Measurements from ENCODE around the gene MDM1. TPM values are rescaled to one million over a fixed set of nuclear protein-coding genes. Genes with fewer than 3 reads are reported as not detected.

The MDM1 gene
- polyA plus RNA-seq, 1 donor: 13.1 TPM

DNA sequence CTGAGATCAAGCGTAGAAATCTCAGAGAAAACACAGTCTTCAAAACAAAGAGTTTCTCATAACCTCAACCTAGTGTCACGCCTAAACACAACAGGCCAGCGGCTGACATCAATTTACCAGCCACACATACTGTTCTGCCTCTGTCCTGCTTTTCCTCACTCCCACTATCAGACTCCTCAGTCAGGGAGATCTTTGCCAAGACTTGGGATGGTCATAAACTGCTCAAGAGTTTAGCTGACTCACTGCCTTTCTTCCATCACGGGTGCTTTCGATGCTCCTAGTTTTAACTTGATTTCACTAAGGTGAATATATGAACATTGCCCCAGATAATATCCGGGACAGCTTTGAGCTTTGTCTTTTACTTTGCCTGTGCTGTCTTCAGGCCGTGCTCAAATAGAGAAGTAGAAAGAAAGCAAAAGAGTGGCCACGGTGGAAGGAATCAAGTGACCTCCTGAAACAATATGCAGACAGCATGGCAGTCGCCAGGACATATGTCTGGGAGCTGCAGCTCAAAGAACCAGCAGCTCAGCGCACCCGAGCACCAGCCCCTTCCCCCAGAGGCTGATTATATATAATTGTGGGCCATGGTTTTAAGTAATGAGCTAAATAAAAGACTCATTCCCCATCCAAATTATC lies 12.1 kb downstream of the MDM1 start:
- no peak for DNase-seq

DNA sequence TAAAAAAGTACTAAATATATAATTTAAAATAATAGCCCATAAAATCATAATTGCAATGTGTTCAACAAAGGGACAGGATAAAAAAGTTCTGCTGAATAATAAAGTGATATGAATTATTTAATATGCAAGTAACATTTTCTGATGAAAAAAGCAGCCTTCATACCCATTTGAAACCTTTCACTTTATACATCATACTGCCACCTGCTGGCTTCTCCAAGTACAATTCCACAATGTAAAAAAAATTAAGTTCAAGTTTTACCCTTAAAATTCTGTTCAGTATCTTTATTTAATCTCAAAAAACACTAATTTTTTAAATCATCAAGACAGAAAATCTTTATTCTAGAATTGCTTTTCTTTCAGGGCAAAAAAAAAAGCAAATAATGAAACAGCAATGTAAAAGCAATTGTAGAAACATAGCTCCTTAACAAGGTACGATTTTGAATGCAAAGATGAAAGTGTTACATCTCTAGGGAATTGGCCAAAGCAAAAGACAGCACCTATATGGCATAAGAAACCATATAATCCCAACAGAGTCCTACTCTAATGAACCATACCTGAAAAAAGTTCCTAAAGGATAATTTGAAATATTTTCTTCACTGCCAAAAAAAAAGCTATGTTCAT lies 15.0 kb downstream of the MDM1 start:
- DNase-seq: peak; percentile 39

DNA sequence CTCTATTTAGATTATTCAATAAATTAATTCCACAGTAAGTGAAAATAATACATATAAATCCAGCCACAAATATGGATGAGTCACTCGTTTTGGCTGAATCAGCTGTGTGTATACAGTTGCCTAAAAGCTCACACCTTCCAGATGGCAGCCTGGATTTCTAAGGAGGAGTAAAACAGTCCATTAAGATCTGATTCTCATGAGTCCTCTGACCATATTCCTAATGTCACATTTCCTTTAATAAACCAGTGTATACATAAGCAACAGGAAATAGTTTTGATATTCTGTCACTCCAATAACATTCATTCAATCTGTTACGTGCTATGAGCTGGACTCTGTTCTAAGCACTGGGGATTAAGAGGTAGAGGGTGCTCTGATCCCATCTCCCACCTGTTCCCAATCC lies 21.8 kb downstream of the MDM1 start:
- no peak for DNase-seq

DNA sequence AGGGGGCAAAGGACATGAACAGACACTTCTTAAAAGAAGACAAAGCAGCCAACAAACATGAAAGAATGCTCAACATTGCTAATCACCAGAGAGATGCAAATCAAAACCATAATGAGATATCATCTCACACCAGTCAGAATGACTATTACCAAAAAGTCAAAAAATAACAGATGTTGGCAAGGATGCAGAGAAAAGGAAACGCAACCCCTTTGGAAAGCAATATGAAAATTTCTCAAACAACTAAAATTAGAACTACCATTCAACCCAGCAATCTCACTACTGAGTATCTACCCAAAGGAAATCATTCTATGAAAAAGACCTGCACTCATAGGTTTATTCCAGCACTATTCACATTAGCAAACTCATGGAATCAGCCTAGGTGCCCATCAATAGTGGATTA lies 25.6 kb downstream of the MDM1 start:
- no peak for DNase-seq

DNA sequence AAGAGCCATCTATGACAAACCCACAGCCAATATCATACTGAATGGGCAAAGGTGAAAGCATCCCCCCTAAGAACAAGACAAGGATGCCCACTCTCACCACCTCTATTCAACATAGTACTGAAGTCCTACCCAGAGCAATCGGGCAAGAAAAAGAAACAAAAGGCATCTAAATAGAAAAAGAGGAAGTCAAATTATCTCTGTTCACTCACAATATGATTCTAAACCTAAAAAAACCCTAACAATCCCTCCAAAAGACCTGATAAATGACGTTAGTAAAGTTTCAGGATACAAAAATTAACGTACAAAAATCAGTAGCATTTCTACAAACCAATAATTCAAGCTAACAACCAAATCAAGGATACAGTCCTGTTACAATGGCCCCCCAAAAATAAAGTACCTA lies 26.9 kb downstream of the MDM1 start:
- no peak for DNase-seq

DNA sequence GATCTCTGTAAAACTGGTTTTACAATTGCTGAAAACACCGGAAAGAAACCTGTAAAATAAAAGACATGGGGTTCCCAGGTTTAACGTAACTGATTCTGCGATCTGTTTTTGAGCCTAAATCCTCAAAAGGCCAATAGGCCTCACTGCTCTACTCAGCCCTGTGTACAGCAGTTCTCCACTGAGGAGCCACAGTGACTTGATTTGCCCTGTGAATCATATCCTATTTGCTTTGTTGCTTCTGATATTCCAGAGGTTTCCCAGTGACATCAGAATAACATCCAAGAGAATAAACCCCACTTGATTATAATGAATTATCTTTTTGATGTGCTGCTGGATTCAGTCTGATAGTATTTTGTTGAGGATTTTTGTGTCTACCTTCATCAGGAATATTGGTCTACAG lies 27.5 kb downstream of the MDM1 start:
- DNase-seq: no peak

DNA sequence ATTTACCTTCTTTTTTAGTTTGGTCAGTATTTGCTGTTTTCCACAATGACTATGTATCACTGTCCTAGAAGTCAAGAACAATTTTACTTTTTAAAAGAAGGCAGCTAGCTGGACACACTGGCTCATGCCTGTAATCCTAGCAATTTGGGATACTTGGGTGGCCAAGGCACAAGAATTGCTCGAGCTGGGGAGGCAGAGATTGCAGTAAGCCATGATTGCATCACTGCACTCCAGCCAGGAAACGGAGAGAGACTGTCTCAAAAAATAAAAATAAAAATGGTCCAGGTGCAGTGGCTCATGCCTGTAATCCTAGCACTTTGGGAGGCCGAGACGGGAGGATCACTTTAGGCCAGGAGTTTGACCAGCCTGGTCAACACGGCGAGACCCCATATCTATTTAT lies 28.3 kb downstream of the MDM1 start:
- DNase-seq: no peak

DNA sequence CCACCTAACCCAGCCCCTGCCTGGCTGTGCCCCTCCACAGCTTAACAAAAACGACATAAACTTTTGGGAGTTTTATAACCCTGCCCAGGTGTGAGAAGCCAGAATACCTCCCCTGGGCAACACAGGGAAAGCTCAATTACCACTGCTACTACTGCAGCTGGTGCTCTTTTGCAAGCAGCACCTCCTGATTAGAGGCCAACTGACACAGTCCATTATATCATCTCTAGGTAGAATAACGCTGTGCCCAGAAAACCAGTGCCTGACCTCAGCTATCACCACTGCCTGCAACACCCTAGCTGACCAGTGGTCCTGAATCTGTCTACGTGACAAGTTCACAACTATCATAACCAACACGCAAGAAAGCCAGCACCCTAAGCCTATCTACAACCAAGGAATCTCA lies 34.2 kb downstream of the MDM1 start:
- no peak for DNase-seq

DNA sequence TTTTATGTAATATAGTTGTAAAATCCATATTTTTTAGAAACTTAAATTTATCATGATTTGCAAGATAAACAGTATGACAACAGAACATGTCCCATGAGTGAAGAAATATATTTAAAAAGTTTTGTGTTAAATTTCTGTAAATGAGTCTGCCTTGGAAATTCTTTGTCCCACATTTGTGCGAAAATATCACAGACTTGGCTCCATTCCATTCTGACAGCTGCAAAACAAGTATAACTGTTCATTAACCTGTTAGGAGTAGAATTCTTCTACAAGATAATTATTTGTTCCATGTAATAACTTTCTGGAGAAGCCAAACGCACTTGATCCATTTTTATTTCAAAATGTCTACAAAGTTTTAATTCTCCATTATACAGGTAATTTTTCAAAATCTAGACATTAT lies 37.9 kb downstream of the MDM1 start:
- peak; percentile 8 for DNase-seq

DNA sequence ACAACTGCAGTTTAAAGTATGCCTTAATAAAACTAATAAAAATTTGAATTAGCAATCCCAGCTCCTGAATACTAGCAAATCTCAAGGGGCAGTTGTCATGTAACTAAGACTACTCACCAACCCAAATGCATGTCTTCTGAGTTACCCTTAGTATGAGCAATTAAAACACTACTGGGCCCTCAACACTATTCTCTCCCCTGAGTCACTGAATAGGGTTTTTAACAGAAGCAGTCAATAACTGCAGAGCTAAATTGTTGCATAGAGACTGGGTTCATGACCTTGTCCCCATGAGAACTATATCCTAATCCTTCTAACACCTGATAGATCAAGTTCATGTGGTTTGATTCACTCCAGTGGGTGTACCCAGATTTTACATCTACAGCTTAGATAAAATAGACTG lies 38.8 kb downstream of the MDM1 start:
- no peak for DNase-seq

DNA sequence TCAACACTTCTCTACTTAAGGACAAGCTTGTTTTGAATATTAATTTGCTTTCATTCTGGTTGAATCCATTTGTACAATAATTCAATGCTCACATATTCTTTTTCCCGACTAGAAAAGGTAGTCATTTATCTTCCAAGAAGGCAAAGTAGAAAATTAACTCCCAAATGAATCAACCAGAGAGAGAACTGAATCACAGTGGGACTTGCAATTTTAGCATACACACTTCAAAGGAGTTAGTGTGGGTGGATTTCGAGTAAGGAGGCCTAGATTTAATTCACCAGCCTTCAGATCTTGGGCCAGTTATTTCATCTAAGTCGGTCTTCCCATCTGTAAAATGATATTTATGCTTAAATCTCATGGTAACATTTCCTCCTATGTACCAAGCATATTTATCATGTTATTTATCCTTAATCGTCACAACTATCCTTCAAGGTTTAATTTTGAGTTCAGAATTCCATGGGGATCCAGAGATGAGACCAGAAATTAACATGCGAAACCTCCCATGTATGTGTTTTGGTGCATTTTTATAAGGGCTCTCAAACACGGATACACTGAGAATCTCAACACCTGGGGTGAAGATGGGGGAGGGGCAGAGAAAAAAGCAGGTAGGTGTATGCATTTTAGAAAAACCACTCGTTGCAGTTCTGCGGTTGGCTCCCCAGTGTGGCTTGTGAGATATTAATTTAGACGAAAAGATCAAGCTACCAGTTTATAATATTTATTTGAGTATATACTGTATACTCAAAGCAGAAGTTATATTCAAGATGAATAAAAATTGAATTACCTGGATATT lies 39.8 kb downstream of the MDM1 start:
- DNase-seq: no peak

DNA sequence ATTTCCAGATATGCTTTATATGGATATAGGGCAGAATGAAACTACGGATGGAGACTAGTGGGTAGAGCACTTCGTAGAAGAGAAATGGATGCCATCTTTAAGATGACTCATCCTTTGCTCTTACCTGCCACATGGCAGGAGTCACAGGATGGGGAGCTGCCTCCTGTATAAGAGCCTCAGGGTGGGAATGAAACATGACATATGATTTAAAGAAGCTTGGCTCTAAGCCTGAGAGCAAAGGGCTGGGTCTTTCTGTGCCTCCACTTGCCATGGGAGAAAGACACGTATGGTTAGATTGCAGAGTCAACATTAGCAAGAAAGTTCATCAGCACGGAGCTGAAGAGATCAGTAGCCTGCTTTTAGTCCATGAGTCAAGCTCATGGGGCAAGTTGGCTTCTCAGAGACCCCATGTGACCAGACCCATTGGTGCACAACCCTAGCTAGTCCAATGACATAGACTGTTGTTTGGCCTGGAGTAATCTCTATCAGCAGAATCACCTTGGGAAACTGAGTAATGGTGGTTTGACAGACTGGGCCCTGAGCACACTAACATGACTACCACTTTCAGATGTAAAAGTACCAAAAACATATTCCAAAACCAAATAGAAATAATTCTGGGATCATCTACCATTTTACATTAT lies 40.6 kb downstream of the MDM1 start:
- no peak for DNase-seq

DNA sequence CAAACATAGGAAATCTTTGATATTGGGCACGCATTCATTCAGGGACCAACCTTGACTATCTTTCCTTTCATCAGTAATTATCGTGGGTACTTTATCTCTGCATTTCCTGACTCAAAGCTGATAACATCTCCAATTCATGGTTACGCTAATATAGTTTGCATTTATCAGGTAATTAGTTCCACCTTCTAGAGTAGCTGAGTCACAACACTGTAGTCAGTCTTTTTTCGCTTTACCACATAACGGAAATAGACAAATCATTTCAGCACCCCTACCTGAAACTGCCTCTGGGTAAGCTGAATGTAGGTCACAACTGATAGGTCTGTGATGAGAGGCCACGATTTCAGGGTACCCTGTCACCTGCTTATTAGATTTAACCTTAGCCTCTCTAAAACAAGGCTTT lies 42.0 kb downstream of the MDM1 start:
- DNase-seq: no peak

DNA sequence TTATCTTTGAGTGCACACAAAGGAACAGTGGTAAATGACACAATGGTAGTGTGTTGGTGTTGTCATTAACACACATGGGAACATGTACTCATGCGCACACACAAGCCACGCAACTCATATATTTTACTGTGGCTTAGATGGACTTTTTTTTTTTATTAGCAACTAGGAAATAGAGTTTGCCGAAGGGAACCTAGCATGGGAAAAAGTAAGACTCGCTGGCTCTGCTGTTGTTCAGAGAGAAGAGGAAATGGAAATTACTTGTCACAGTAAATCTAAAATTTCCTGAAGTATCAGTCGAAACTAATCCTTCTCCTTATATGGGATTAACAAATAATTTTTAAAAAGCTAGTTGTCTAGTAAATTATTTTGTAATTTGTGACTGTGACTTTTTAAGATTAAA lies 45.1 kb downstream of the MDM1 start:
- DNase-seq: no peak

DNA sequence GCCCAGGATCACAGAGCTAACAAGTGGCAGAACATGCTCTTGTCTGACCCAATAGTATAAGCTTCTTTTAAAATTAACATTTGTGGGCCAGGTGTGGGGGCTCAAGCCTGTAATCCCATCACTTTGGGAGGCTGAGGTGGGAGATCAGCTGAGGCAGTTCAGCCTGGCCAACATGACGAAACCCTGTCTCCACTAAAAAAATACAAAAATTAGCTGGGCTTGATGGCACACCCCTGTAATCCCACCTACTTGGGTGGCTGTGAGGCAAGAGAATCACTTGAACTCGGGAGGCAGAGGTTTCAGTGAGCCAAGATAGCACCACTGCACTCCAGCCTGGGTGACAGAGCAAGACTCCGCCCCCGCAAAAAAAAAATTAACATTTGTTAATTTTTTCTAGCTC lies 45.8 kb downstream of the MDM1 start:
- no peak for DNase-seq

DNA sequence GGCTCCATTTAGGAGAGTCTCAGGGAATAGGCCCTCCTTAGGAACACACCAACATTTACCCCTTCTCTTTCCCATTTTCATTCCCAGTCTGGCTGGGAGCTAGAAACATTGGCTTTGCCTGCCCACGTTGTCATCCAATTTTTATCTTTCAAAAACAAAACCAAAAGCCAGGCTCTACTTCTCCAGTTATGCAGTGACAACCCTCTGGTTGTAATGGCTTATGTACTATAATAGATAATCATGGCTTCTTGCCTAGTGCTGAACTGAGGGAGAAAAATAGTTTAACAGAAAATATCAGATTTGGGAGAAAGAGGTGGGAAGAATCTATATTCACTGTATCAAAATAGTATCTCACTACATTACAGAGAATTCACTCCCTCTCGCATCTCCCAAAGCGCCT lies 46.6 kb downstream of the MDM1 start:
- no peak for DNase-seq

DNA sequence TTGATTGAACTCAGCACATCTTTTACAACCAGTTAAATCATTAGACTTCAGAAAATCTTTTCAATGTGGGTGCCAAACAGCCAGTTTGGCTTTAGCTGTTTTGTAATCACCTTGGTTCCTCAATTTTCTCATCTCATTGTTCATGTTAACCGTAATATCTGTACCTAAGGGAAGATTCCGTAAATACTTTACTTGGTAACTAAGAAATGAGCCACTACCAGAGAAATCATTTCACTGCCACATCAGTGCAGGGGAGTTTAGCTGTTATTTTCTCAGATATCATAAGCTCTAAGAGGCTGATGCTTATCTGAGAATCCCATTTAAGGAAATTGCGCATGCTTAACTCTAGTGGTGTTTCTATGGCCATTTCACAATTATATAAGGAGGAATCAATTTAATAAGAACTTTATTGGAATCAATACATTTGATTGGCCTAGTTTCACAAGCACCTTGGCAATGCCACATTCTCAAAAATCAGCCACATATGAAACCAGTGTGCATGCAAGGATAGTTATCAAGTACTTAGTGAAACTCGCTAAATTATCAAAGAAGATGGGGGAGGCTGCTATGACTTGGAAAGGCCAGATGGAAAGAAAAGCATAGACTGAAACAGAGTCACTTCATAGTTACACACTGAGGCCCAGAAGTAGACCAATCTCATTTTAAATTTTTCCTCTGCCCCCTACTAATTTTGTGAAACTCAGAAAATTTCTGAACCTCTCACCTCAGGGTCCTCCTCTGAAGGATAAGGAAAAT lies 50.7 kb downstream of the MDM1 start:
- DNase-seq: no peak

DNA sequence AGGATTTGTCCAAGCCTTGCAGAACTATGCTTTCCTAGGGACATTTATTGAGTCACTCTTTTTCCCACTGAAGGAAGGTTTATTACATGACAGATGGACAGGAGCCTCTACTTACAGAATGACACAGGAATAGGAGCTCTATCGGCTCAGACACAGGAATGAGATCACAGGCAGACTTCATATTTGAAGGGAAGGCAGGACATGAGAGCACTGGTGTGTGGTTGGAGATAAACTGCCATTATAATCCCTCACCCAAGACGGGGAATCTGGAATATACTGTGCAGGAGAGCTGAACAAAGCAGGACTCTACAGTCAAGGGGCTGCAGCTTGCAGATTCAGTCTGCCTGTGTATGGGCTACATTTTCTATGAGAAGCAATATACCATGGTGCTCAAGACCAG lies 51.9 kb downstream of the MDM1 start:
- no peak for DNase-seq

DNA sequence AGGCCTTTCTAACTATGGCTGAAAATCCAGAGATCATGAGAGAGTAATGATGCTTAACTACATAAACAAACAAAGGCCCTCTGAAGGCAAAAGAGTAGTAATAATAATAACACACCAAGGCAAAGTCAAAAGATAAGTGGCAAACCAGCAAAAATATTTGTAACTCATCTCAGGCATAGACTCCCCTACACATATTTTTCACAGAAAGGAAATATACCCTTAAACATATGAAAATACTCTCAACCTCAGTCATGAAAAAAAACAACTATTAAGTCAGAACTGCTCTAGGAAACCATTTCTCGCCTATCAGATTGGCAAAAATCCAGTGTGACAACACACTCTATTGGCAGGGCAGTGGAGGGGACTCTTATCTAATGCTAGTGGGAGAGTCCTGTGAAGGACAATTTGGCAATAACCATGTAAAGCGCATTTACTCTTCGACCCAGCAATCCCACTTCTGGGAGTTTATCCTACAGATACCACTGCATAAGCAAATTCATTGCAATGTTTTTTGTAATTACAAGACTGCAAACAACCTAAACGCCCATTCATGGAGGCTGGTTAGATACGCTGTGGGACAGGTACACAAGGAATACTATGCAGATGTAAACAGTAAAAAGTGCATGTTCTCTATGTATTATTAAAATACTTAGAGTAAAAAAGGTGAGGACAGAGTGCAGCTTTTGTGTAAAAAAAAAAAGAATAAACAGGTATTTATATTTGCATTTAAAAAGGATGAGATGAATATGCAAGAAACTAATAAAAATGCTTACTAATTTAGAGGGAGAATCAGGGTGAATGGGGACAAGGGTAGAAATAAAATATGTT lies 52.7 kb downstream of the MDM1 start:
- DNase-seq: no peak

DNA sequence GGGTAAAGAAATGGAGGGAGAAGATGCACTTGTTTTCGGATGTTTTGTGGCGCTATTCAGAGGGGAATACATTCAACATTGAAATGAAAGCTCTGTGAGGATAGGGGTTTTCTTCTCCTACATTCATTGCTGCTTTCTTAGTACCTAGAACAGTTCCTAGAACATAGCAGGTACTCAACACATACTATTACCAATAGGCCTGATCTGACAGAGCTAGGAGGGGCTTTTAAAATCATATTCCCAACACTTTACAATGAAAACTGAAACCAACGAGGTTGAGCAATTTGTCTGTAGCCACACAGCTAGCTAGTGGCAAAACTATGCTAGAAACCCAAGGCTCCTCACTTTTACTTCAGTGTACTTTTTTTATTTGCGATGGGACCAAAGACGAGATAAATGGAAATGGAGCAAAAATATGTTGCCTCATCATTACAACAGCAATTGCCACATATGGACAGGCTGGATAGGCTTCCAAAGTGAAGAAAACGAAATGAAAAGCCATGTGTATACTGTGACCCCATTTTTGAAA lies 55.7 kb downstream of the MDM1 start:
- no peak for DNase-seq

DNA sequence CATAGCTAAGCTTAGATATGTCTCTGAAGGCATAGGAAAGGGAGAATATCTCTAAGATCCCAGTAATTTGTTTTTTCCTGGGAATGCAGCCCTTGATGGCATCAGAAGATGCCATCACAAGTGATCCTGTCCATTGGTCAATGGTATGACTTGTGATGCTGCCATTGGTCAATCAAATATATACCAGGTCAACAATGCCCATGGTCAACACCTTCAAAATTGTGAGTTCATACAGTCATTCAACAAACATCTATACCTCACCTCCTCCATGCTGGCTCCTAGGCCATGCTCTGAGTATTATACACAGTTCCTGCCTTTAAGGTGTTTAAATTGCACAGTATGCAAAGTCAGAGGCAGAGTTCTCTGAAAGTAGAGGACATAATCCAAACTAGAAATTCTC lies 59.4 kb downstream of the MDM1 start:
- no peak for DNase-seq

DNA sequence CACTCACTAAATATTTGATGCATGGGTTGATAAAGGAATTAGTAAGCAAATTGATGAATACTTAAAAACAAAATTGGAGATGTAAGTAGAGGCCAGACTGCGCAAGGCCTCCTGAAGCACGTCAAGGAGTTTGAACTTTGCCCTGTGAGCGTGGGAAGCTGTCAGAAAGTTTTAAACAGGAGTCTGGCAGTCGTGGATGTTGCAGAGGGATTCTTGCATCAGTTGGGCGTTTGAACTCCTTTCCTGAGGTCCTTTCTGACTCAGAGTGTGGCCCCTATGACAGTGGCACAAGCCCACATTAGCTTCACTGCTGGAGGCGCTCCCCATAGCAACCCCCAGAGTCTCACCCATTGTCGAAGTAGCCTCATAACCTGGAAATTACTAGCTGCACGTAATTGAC lies 60.8 kb downstream of the MDM1 start:
- DNase-seq: no peak
